H1 (cell line): ENCODE results near the gene ETV1. TPM values are rescaled to one million over a fixed set of nuclear protein-coding genes. Genes with fewer than 3 reads are reported as not detected.

ENCODE experiments used
- CTCF ChIA-PET: fragments of 300-600 bp; sonication (Branson Sonifier 250); formaldehyde crosslinking; loops from one replicate; lab custom pipeline; 2021; ENCODE audit not compliant: partially characterized antibody; lab: Charles Lee
- POLR2A ChIA-PET: fragments of 300-600 bp; sonication (Branson Sonifier 250); formaldehyde crosslinking; loops from one replicate; lab custom pipeline; 2021; ENCODE audit warnings: inconsistent platforms; ENCODE audit not compliant: partially characterized antibody; lab: Charles Lee
- DNase-seq, 2 experiments: peaks; one replicate each; pipeline versions ENCODE4 v3.0.0 to v3.0.0-alpha.2; 2010 to 2022; ENCODE audit warnings: low spot score in 2 of 2, low read depth in 1 of 2, mixed read lengths in 1 of 2
- FAIRE-seq: peaks from 2 replicates; lab custom pipeline; 2011; peaks lifted over from hg19 to GRCh38; lab: Jason Lieb, UNC
- H2AFZ ChIP-seq: 2 replicates; pipeline ENCODE4 v1.8.1; 2012; ENCODE audit warnings: low read length, inconsistent platforms
- H2AK5ac ChIP-seq: 2 replicates; pipeline ENCODE4 v1.6.1; 2013; ENCODE audit warnings: low read depth, low read length
- H2BK120ac ChIP-seq: replicated peaks from 2 replicates; pipeline ENCODE3; 2013; ENCODE audit warnings: low read depth, low read length, inconsistent platforms
- H2BK12ac ChIP-seq: 2 replicates; pipeline ENCODE4 v1.6.1; 2013; ENCODE audit warnings: low read depth, low read length
- H2BK15ac ChIP-seq: 2 replicates; pipeline ENCODE4 v1.6.1; 2013; ENCODE audit warnings: low read length
- H2BK20ac ChIP-seq: 2 replicates; pipeline ENCODE4 v1.6.1; 2013; ENCODE audit warnings: low read length
- H2BK5ac ChIP-seq: 2 replicates; pipeline ENCODE4 v1.6.1; 2013; ENCODE audit warnings: low read depth, low read length
- H3K14ac ChIP-seq: 2 replicates; pipeline ENCODE4 v1.6.1; 2013; ENCODE audit warnings: inconsistent platforms; ENCODE audit not compliant: insufficient read length
- H3K18ac ChIP-seq: 2 replicates; pipeline ENCODE4 v1.6.1; 2013; ENCODE audit warnings: low read length; ENCODE audit errors: extremely low read depth
- H3K23ac ChIP-seq: 2 replicates; pipeline ENCODE4 v1.6.1; 2013; ENCODE audit warnings: inconsistent platforms; ENCODE audit not compliant: insufficient read length
- H3K23me2 ChIP-seq: 2 replicates; pipeline ENCODE4 v1.6.1; 2013; ENCODE audit warnings: low read depth, low read length
- H3K27ac ChIP-seq: 2 replicates; pipeline ENCODE4 v1.6.1; 2011; ENCODE audit warnings: low read depth, low read length, inconsistent platforms
- H3K27me3 ChIP-seq, 4 experiments: replicated peaks in 1 of 4; 1 replicate in 1 of 4; 2 replicates in 3 of 4; pipeline versions ENCODE4 v1.6.1 to v1.8.1; 2011 to 2013; ENCODE audit warnings: low read length in 3 of 4, mild to moderate bottlenecking in 3 of 4, inconsistent platforms in 2 of 4, mixed read lengths in 2 of 4, moderate library complexity in 1 of 4; ENCODE audit not compliant: control insufficient read depth in 3 of 4, insufficient read depth in 3 of 4; ENCODE audit errors: extremely low read depth in 1 of 4
- H3K36me3 ChIP-seq, 4 experiments: 2 replicates each; pipeline versions ENCODE4 v1.6.1 to v1.8.1; 2011 to 2013; ENCODE audit warnings: mild to moderate bottlenecking in 4 of 4, low read length in 3 of 4, moderate library complexity in 2 of 4, control low read depth in 1 of 4, inconsistent platforms in 1 of 4; ENCODE audit not compliant: insufficient read depth in 4 of 4, control insufficient read depth in 2 of 4
- H3K4ac ChIP-seq: replicated peaks from 2 replicates; pipeline ENCODE3; 2013; ENCODE audit warnings: low read length, low read depth, mixed read lengths, inconsistent platforms; ENCODE audit not compliant: insufficient read length
- H3K4me1 ChIP-seq, 4 experiments: replicated peaks in 1 of 4; 1 replicate in 1 of 4; 2 replicates in 3 of 4; pipeline versions ENCODE4 v1.6.1 to v1.8.1; 2011 to 2013; ENCODE audit warnings: low read length in 3 of 4, inconsistent platforms in 2 of 4, mixed read lengths in 1 of 4; ENCODE audit not compliant: insufficient read depth in 4 of 4, control insufficient read depth in 3 of 4
- H3K4me2 ChIP-seq, 2 experiments: 2 replicates each; pipeline versions ENCODE4 v1.6.1 to v1.8.1; 2011 to 2013; ENCODE audit warnings: low read depth in 2 of 2, low read length in 2 of 2, control low read depth in 1 of 2, inconsistent platforms in 1 of 2, mild to moderate bottlenecking in 1 of 2; ENCODE audit not compliant: insufficient read depth in 1 of 2
- H3K4me3 ChIP-seq, 4 experiments: fragments of 200-600, 300-600 bp in 1 of 4; sonication (generic), shearing (Covaris generic), sonication (Bioruptor Twin) in 1 of 4; 2 replicates each; pipeline versions ENCODE4 v1.5.1 to v1.8.1; 2011 to 2016; ENCODE audit warnings: low read length in 4 of 4, low read depth in 3 of 4, control low read depth in 2 of 4, inconsistent platforms in 2 of 4, mild to moderate bottlenecking in 2 of 4, mixed read lengths in 1 of 4, moderate library complexity in 1 of 4; ENCODE audit not compliant: insufficient read depth in 2 of 4; ENCODE audit errors: extremely low read depth in 1 of 4
- H3K56ac ChIP-seq: replicated peaks from 2 replicates; pipeline ENCODE3; 2013; ENCODE audit warnings: low read depth, mild to moderate bottlenecking, mixed read lengths, low read length, inconsistent platforms; ENCODE audit not compliant: insufficient read length
- H3K79me1 ChIP-seq: 2 replicates; pipeline ENCODE4 v1.6.1; 2013; ENCODE audit warnings: low read depth, low read length, control low read depth
- H3K79me2 ChIP-seq, 2 experiments: 2 replicates each; pipeline versions ENCODE4 v1.6.1 to v1.8.1; 2012 to 2013; ENCODE audit warnings: low read length in 2 of 2, mild to moderate bottlenecking in 2 of 2, inconsistent platforms in 1 of 2; ENCODE audit not compliant: insufficient read depth in 2 of 2, control insufficient read depth in 1 of 2
- H3K9ac ChIP-seq, 4 experiments: replicated peaks in 1 of 4; 1 replicate in 1 of 4; 2 replicates in 3 of 4; pipeline versions ENCODE4 v1.6.1 to v1.8.1; 2011 to 2013; ENCODE audit warnings: low read depth in 3 of 4, low read length in 3 of 4, control low read depth in 2 of 4, mild to moderate bottlenecking in 2 of 4, moderate library complexity in 2 of 4, inconsistent platforms in 1 of 4; ENCODE audit errors: extremely low read depth in 1 of 4
- H3K9me3 ChIP-seq, 2 experiments: 2 replicates each; pipeline versions ENCODE4 v1.6.1 to v1.8.1; 2012 to 2013; ENCODE audit warnings: mild to moderate bottlenecking in 2 of 2, moderate library complexity in 2 of 2, control low read depth in 1 of 2, inconsistent platforms in 1 of 2, low read depth in 1 of 2, low read length in 1 of 2, mixed read lengths in 1 of 2; ENCODE audit not compliant: insufficient read depth in 2 of 2
- H4K20me1 ChIP-seq, 2 experiments: replicated peaks in 1 of 2; 2 replicates each; pipeline versions ENCODE3 to v1.8.1; 2011 to 2013; ENCODE audit warnings: inconsistent platforms in 2 of 2, low read length in 2 of 2, mild to moderate bottlenecking in 1 of 2; ENCODE audit not compliant: insufficient read depth in 2 of 2, control insufficient read depth in 1 of 2
- H4K5ac ChIP-seq: 2 replicates; pipeline ENCODE4 v1.6.1; 2013; ENCODE audit warnings: low read length, low read depth, mixed read lengths, inconsistent platforms; ENCODE audit not compliant: insufficient read length
- H4K8ac ChIP-seq: 2 replicates; pipeline ENCODE4 v1.8.0; 2013; ENCODE audit warnings: mild to moderate bottlenecking, moderate library complexity, low read length, inconsistent platforms; ENCODE audit not compliant: insufficient read depth; ENCODE audit errors: extremely low read depth
- H4K91ac ChIP-seq: replicated peaks from 2 replicates; pipeline ENCODE3; 2013; ENCODE audit warnings: low read length, mixed read lengths, inconsistent platforms; ENCODE audit not compliant: insufficient read length
- BACH1 ChIP-seq: IDR thresholded peaks from 2 replicates; pipeline ENCODE4 v1.6.1; 2012; ENCODE audit warnings: low read length, improper control_type of control experiment
- CBX5 ChIP-seq: fragments of 300-800, 300-1000 bp; sonication (generic); IDR thresholded peaks from 2 replicates; pipeline ENCODE4 v1.7.1; 2016; ENCODE audit warnings: antibody characterized with exemption, low read length, low read depth
- GTF2F1 ChIP-seq: IDR thresholded peaks from 2 replicates; pipeline ENCODE4 v1.6.1; 2012; ENCODE audit warnings: low read depth, low read length, improper control_type of control experiment, borderline replicate concordance
- KDM4A ChIP-seq: IDR thresholded peaks from one replicate; pipeline ENCODE4 v1.7.1; 2012; ENCODE audit warnings: low read depth, mild to moderate bottlenecking, moderate library complexity, low read length, inconsistent platforms; ENCODE audit not compliant: severe bottlenecking
- RBBP5 ChIP-seq: IDR thresholded peaks from 2 replicates; pipeline ENCODE4 v1.7.1; 2012; ENCODE audit warnings: low read depth, mild to moderate bottlenecking, inconsistent platforms, low read length, moderate library complexity, borderline replicate concordance
- WGBS, 2 experiments: shearing (Covaris generic) in 1 of 2; methylation state at CpG; one replicate each; pipeline versions ENCODE4 v1.1.6 to v1.1.7; 2013 to 2015; ENCODE audit warnings: low lambda C conversion rate in 2 of 2, mixed read lengths in 2 of 2, inconsistent platforms in 1 of 2, low coverage in 1 of 2, missing lambda C conversion rate in 1 of 2; ENCODE audit not compliant: insufficient replicate concordance in 2 of 2, insufficient coverage in 1 of 2, insufficient read length in 1 of 2; ENCODE audit errors: extremely low coverage in 1 of 2, missing lambda C conversion rate in 1 of 2; 5-methylcytosine and 5-hydroxymethylcytosine counted together
- polyA plus RNA-seq, 7 experiments: library from polyadenylated mRNA; depleted of rRNA in 3 of 7; stranded (reverse) in 5 of 7; unstranded in 2 of 7; fragments of >200 nt in 5 of 7; fragments of 200-250 nt in 2 of 7; gene quantifications; 1 replicate in 5 of 7; 2 replicates in 1 of 7; 4 replicates in 1 of 7; pipeline versions ENCODE4 v1.2.1 to v1.2.3, GENCODE V29; 2011 to 2013; ENCODE audit warnings: missing spikeins in 2 of 7, mixed read lengths in 2 of 7
- total RNA-seq: library from RNA; stranded (reverse); fragmentation: NEBNext Ultra II Directional; extraction: Animal tissue kit (Norgen Biotek cat#: 25700); gene quantifications from 2 replicates; pipeline ENCODE4 v1.2.1, GENCODE V29; 2021

Gene ETV1
- total and polyA plus RNA-seq, 2 of the 8 experiments (the other 6 are each of a cell fraction or from before 2014, with no cell fraction given): 58.3 to 91.2 TPM

DNA sequence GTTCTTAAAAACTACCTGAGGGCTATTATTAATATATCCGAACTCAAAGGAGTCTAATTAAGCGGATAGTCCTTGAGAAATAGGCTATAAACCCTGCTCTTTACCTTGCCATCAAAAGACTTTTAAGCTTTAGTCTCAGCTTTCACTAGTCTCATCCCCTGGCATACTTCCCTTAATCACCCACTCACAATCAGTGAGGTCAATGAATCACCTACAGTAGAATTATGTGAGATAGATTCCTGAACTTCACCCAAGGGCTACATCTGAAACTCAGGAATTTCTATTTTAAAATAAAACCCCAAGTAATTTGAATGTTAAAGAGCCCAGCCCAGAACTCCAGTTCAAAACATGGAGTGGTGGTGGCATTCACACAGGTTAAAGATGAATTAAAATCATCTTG lies 108.7 kb downstream of the ETV1 start:
- no peak overlapping the region for H2AFZ ChIP-seq
- POLR2A ChIA-PET: no interaction called here
- no peak for TF ChIP-seq RBBP5
- no peak for TF ChIP-seq KDM4A
- no peak for TF ChIP-seq BACH1
- TF ChIP-seq CBX5: no peak
- TF ChIP-seq GTF2F1: no peak

More for the DNA sequence above, 108.7 kb downstream of the ETV1 start:
- Histone ChIP-seq H4K20me1 (no peaks in the 10 kb centered on the region), H2BK12ac (no peak overlapping the region), H3K14ac (no peak overlapping the region), H3K27ac (no peak overlapping the region), H3K9ac (no peak overlapping the region), H2BK20ac (no peak overlapping the region), H2AK5ac (no peak overlapping the region), H3K79me1 (no peaks in the 10 kb centered on the region), H2BK120ac (no peak overlapping the region), H3K18ac (no peak overlapping the region), H3K27me3 (no peaks in the 10 kb centered on the region), H3K4me1 (peaks cover 0 to 3% (median 0%) of the 10 kb centered on the region in 4 experiments; a peak in 1 of 7 replicates), H3K36me3 (no peaks in the 10 kb centered on the region), H3K4me2 (no peak overlapping the region), H3K23me2 (no peaks in the 10 kb centered on the region), H3K9me3 (no peaks in the 10 kb centered on the region), H4K8ac (no peak overlapping the region), H3K56ac (no peak overlapping the region), H3K79me2 (no peaks in the 10 kb centered on the region), H4K91ac (no peak overlapping the region), H2BK5ac (no peak overlapping the region), H3K23ac (no peak overlapping the region), H3K4ac (no peak overlapping the region), H4K5ac (no peak overlapping the region), H3K4me3 (no peak overlapping the region), H2BK15ac (no peak overlapping the region)
- WGBS, 2 experiments: 89% methylated on average over 2 of the region's 2 CpGs; no CpG with 5 or more reads in 1 of the 2 experiments
- FAIRE-seq (no peak), DNase-seq (no peak)
- CTCF ChIA-PET: no interaction called here
